Muscle of back (tissue), 11 donors: ENCODE data around the gene PPP1CA. TPM values are rescaled to one million over a fixed set of nuclear protein-coding genes. Genes with fewer than 3 reads are reported as not detected.
"Not testable (repeated sequence)": the region's sequence is repeated elsewhere in the genome, so short reads cannot be mapped to it uniquely, and the experiment has no call there.

Source experiments
- DNase-seq, 3 donors: peaks; one replicate each; pipeline versions ENCODE4 v3.0.0 to v3.0.0-alpha.2; 2013
- polyA plus RNA-seq, 10 donors: library from polyadenylated mRNA; unstranded; fragments of 120-200 nt; gene quantifications; one replicate each; pipeline ENCODE4 v1.2.1, GENCODE V29; 2013; ENCODE audit not compliant: insufficient read length in 10 of 10

PPP1CA gene
- polyA plus RNA-seq, 10 donors: 95.8 to 132 (median 119) TPM

GRCh38 chr11:67405688-67406339 is 4.2 kb upstream of the PPP1CA start:
- no peak for DNase-seq

DNA sequence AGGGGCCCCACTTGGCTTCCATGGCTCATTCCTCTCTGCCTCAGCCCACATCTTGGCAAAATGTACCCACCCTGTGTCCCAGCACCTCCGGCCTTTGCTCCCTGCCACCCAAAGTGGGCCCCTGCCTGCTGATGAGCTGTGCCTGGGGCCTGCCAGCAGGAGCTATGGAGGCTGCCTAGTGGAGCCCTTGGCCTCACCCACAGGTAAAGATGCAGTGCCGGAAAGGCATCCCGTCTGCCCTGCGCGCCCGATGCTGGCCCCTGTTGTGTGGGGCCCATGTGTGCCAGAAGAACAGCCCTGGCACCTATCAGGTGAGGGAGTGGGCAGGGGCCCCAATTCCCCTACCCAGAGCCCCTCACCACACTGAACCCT is 3.5 kb upstream of the PPP1CA start:
- no peak for DNase-seq

GRCh38 chr11:67404515-67405195 is 3.0 kb upstream of the PPP1CA start:
- no peak for DNase-seq

- not testable (repeated sequence) for DNase-seq
These were observed 1.4 kb upstream of the PPP1CA start for GRCh38 chr11:67403085-67403484.

DNA sequence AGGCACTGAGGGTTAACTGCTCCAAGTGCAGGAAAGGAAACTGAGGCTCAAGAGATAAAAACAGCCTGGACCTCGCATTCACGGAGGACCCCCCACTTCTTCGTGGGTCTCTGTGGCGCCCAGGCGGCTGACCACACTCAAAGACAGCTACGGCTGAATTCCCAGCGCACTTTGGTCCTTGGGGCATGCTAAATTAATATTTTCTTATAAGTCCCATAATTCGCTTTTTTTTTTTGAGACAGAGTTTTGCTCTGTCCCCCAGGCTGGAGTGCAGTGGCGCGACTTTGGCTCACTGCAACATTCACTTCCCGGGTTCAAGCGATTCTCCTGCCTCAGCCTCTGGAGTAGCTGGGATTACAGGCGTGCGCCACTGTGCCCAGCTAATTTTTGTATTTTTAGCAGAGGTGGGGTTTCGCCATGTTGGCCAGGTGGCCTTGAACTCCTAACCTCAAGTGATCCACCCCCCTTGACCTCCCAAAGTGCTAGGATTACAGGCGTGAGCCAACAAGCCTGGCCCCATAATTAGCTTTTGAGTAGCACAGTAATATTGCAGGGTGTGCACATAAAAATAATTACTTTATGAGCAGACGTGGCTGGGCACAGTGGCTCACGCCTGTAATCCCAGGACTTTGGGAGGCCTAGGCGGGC is 658 bp upstream of the PPP1CA start:
- not testable (repeated sequence) for DNase-seq

DNA sequence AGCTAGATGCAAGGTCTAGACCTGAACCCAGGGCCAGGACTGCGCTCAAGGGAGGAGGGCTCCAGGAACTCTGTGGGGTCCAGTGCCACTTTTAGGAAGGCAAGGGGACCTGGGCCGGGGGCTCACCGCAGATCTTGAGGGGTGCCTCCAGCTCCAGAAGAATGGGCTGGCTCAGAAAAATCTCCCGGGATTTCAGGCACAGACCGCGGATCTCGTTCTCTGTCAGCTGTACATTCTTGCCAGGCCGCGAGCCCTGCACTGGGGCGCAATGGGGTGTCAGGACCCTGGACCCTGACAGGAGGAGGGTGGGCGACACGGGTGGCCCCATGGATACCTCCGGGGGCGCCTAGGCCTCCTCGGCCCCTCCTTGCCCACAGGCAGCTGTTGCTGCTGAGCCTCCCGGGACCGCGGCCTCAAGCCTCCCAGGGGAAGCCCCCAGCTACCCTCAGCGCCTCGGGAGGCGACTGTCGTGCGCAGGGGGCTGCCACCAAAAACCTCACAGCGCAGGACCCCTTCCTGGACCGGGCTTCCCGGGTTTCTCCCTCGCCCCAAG is 640 bp downstream of the PPP1CA start:
- DNase-seq: no peak

- DNase-seq: no peak
These were observed 1.3 kb downstream of the PPP1CA start for GRCh38 chr11:67400251-67400941.

GRCh38 chr11:67398661-67399563 is 2.7 kb downstream of the PPP1CA start:
- no peak for DNase-seq

- no peak for DNase-seq
These were observed 3.5 kb downstream of the PPP1CA start for GRCh38 chr11:67397986-67398660.

DNA sequence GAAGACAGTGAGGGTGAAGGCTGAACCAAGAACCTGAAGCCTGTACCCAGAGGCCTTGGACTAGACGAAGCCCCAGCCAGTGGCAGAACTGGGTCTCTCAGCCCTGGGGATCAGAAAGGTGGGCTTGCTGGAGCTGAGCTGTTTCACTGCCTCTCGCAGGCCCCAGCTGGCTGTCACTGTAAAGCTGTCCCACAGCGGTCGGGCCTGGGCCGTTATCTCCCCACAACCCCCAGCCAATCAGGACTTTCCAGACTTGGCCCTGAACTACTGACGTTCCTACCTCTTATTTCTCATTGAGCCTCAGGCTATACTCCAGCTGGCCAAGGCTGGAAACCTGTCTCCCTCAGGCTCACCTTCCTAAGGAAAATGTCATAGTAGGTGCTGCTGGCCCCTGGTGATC is 4.1 kb downstream of the PPP1CA start:
- DNase-seq: peak in 1 of 3 donors; percentile 43

- peak in 1 of 3 donors; percentile 52 for DNase-seq
These were observed 4.9 kb downstream of the PPP1CA start for GRCh38 chr11:67396587-67397389.

- DNase-seq: no peak
These were observed 5.4 kb downstream of the PPP1CA start for GRCh38 chr11:67396259-67396581.

DNA sequence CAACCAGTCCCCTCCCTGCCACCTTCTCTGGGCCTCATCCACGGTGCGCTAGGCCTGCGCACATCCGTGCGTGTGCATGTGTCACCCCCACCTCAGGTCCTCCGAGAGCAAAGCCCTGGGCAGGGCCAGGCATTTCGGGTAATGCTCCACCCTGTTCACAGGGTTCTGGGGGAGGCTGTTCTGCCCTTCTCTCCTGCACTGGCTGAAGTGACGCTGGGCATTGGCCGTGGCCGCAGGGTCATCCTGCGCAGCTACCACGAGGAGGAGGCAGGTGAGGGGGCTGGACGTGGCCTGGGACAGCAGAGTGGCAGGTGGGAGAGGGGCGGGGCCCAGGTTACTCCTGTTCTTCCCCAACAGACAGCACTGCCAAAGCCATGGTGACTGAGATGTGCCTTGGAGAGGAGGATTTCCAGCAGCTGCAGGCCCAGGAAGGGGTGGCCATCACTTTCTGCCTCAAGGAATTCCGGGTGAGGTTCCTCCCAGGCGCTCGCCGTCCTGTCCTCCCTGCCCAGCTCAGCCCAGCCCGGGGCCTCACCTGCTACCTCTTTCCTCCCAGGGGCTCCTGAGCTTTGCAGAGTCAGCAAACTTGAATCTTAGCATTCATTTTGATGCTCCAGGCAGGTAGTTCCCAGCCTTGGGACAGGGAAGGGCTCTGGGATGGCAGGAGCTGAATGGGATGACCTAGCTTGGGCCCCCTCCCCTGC is 6.0 kb downstream of the PPP1CA start:
- no peak for DNase-seq

- DNase-seq: no peak
These were observed 7.7 kb downstream of the PPP1CA start for GRCh38 chr11:67393990-67394389.

GRCh38 chr11:67393437-67393836 is 8.2 kb downstream of the PPP1CA start:
- DNase-seq: no peak

DNA sequence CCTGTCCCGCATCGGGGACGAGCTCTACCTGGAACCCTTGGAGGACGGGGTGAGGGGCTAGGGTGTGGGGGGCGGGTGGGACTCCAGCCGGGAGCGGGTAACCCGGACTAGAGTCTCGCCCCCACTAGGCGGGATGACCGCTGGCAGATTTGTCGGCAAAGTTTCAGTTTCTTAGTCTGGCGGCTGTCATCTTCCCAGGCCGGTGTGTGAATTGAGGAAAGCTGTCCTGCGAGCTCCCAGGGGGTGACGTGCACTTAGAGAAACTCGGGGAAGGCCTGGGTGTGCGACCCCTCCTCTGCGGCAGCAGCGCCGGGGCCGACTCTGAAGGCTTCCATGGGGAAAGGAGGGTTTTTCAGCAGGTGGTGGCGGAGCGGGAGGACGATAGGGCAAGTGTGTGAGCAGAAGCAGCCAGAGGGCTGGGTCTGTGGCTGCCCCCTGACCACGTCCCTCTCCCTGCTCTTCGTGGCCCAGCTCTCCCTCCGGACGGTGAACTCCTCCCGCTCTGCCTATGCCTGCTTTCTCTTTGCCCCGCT is 9.4 kb downstream of the PPP1CA start:
- no peak for DNase-seq

DNA sequence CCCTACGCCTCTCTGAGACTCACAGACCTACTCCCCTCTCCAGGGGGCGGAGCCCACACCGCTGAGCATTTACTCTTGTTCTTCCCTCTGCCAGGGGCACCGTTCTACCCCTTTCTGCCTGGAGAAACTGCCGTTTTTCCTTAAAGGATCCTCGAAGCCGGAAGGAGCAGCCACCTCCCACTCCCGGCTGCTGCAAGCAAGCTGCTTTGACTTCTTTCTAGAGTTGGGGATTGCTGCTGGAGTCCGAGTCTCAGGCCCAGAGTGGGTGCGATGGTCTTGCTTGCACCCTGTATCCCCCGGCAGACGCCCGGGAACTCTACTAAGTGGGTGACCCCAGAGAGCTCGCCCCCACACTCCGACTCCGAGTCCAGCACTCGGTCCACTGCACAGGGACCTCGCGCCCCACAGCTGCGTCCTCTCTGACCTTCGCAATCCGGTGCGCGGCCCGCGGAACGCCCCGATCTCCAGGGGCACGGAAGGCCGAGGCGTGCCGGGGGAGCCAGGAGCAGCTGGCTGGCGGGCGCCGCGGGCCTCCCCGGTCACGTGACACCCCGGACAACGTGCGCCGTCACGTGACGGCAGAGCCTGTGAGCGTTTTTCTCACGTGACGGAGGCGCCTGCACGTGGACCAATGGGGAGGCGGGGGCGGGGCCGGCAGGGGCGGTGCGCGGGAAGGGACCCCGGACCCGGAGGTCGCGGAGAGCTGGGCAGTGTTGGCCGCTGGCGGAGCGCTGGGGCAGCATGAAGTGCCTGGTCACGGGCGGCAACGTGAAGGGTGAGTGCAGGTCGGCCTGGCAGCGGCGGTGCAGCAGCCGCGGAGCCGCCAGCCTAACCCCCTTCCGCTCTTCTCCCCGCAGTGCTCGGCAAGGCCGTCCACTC is 10.1 kb downstream of the PPP1CA start, which contains the start of gene RAD9A:
Gene RAD9A (plus strand): TSS at position 683 of the 879 bp plus-strand sequence. CDS start 59 bp downstream, at position 742.
- DNase-seq: peak; percentile 95 to 98 (median 97)

DNA sequence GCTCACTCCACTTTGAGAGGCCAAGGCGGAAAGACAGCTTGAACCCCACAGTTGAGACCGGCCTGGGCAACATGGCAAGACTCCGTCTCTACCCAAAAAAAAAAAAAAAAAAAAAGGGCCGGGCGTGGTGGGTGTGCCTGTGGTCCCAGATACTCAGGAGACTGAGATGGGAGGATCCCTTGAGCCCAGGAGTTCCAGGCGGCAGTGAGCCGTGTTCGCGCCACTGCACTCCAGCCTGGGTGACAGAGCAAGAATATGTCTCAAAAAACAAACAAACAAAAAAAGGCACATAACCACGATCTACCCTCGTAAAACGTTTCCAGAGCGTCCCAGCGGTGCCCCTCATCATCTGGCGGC is 10.7 kb downstream of the PPP1CA start:
- DNase-seq: no peak
